Kidney capillary endothelial cell (primary cell): Measurements from ENCODE around the gene MBP.

ENCODE experiments used
- DNase-seq: peaks from one replicate; pipeline ENCODE4 v3.0.0-alpha.2; 2018; ENCODE audit warnings: low spot score

Gene MBP

GRCh38 chr18:77151033-77151771 lies 18.6 kb upstream of the MBP start:
- DNase-seq = no peak

GRCh38 chr18:77150588-77150987 lies 18.0 kb upstream of the MBP start:
- DNase-seq = no peak

- no peak for DNase-seq
Measured at GRCh38 chr18:77148289-77148688, 15.7 kb upstream of the MBP start.

GRCh38 chr18:77147418-77147852 lies 14.9 kb upstream of the MBP start:
- peak; percentile 55 for DNase-seq

- no peak for DNase-seq
Measured at GRCh38 chr18:77146249-77147080, 13.9 kb upstream of the MBP start.

- DNase-seq = no peak
Measured at GRCh38 chr18:77145364-77145901, 12.8 kb upstream of the MBP start.

- DNase-seq = no peak
Measured at GRCh38 chr18:77144451-77145118, 12.0 kb upstream of the MBP start.

- DNase-seq = no peak
Measured at GRCh38 chr18:77144046-77144445, 11.5 kb upstream of the MBP start.

GRCh38 chr18:77143196-77143595 lies 10.6 kb upstream of the MBP start:
- no peak for DNase-seq

- DNase-seq = no peak
Measured at GRCh38 chr18:77141401-77142118, 9.0 kb upstream of the MBP start.

GRCh38 chr18:77140439-77141109 lies 8.0 kb upstream of the MBP start:
- DNase-seq = no peak

- DNase-seq = no peak
Measured at GRCh38 chr18:77140030-77140429, 7.4 kb upstream of the MBP start.

GRCh38 chr18:77139619-77140018 lies 7.0 kb upstream of the MBP start:
- no peak for DNase-seq

- DNase-seq = no peak
Measured at GRCh38 chr18:77138270-77138669, 5.7 kb upstream of the MBP start.

- DNase-seq = no peak
Measured at GRCh38 chr18:77137851-77138250, 5.3 kb upstream of the MBP start.

- no peak for DNase-seq
Measured at GRCh38 chr18:77136871-77137665, 4.5 kb upstream of the MBP start.

- no peak for DNase-seq
Measured at GRCh38 chr18:77136076-77136718, 3.6 kb upstream of the MBP start.

GRCh38 chr18:77135339-77136075 lies 2.9 kb upstream of the MBP start:
- no peak for DNase-seq

GRCh38 chr18:77134611-77135010 lies 2.0 kb upstream of the MBP start:
- no peak for DNase-seq
